T-helper 2 cell treated with Interferon-gamma antibody and Interleukin-4, amounts not matched to agents 5 μg/mL and 100 μg/mL, for 36 hours (primary cell): ENCODE data around the gene NIPAL1.

Experiments
- DNase-seq: peaks from one replicate; pipeline ENCODE4 v3.0.0; 2021; ENCODE audit warnings: low spot score
- H3K27ac Mint-ChIP-seq: one replicate; pipeline ENCODE4 v1.8.0; 2021; ENCODE audit warnings: mild to moderate bottlenecking, mixed read lengths
- H3K27me3 Mint-ChIP-seq: one replicate; pipeline ENCODE4 v1.8.0; 2021; ENCODE audit warnings: low read depth, mixed read lengths
- H3K36me3 Mint-ChIP-seq: one replicate; pipeline ENCODE4 v1.8.0; 2021; ENCODE audit warnings: low read depth, mixed read lengths
- H3K4me1 Mint-ChIP-seq: one replicate; pipeline ENCODE4 v1.8.0; 2021; ENCODE audit warnings: low read depth, mixed read lengths
- H3K4me3 Mint-ChIP-seq: one replicate; pipeline ENCODE4 v1.8.0; 2022; ENCODE audit warnings: mild to moderate bottlenecking, moderate library complexity, mixed read lengths
- H3K9me3 Mint-ChIP-seq: one replicate; pipeline ENCODE4 v1.8.0; 2021; ENCODE audit warnings: mixed read lengths

The NIPAL1 gene

DNA sequence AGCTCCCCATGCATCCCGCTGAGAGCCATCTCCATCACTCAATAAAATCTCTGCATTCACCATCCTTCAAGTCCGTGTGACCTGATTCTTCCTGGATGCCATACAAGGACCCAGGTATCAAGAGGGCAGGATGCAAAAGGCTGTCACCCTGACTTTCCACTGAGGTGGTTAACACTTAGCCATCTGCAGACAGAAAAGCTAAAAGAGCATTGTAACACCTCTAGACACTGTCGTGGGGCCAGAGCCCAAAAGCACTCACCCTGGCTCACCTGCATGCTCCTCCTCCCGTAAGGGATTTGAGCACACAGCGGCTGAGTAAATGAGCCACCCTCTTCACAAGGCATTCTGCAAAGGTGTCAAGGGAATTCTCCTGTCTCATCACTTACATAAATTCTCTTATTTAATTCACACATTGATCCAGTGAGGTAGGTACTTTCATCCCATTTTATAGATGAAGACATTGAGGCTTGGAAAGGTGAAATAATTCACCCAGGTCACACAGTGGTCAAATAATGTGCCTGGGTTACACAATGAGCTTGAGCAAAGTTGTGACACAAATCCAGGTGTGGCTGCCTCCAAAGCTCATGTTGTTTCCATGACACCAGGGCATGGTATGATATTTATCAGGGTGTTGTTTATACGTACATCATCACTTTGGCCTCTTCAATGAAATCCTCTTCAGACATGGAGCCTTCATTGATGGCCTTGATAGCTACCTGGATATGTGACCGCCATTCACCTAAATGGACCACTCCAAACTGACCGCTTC, 69.4 kb downstream of the NIPAL1 start:
- Mint-ChIP-seq H3K9me3 (no peaks in the 10 kb centered on the region), H3K27ac (no peak overlapping the region)

More for the DNA sequence above, 69.4 kb downstream of the NIPAL1 start:
- Mint-ChIP-seq H3K36me3 (no peaks in the 10 kb centered on the region), H3K4me1 (no peaks in the 10 kb centered on the region), H3K4me3 (no peak overlapping the region), H3K27me3 (peaks cover 16% of the 10 kb centered on the region)
- no peak for DNase-seq
